Effector memory CD8-positive, alpha-beta T cell (primary cell): Measurements from ENCODE around the gene TAB2.

ENCODE experiments used
- ATAC-seq: fragments of 150-1000 bp; cut with Tn5 transposase; replicated peaks from 2 replicates; pipeline ENCODE4 v1.10.0; 2021; ENCODE audit warnings: mild to moderate bottlenecking, moderate library complexity
- DNase-seq, 3 experiments: peaks; one replicate each; pipeline ENCODE4 v3.0.0; 2021
- H3K27ac Mint-ChIP-seq, 2 donors: one replicate each; pipeline ENCODE4 v1.8.0; 2022; ENCODE audit warnings: mild to moderate bottlenecking in 2 of 2, mixed read lengths in 2 of 2, moderate library complexity in 2 of 2
- H3K27me3 Mint-ChIP-seq, 2 donors: one replicate each; pipeline ENCODE4 v1.8.0; 2022; ENCODE audit warnings: mixed read lengths in 2 of 2
- H3K36me3 Mint-ChIP-seq: one replicate; pipeline ENCODE4 v1.8.0; 2022; ENCODE audit warnings: mild to moderate bottlenecking, moderate library complexity, mixed read lengths; ENCODE audit not compliant: insufficient read depth
- H3K4me1 Mint-ChIP-seq, 2 donors: one replicate each; pipeline ENCODE4 v1.8.0; 2022; ENCODE audit warnings: low read depth in 2 of 2, mixed read lengths in 2 of 2
- H3K4me3 Mint-ChIP-seq, 2 donors: one replicate each; pipeline ENCODE4 v1.8.0; 2022; ENCODE audit warnings: mild to moderate bottlenecking in 2 of 2, mixed read lengths in 2 of 2, moderate library complexity in 2 of 2
- H3K9me3 Mint-ChIP-seq, 2 donors: one replicate each; pipeline ENCODE4 v1.8.0; 2022; ENCODE audit warnings: mixed read lengths in 2 of 2

TAB2 gene

GRCh38 chr6:149289966-149290365 is 27.5 kb upstream of the TAB2 start:
- DNase-seq, result no peak
- Mint-ChIP-seq H3K9me3 (no peaks in the 10 kb centered on the region), H3K4me3 (no peak overlapping the region), H3K27me3 (no peaks in the 10 kb centered on the region), H3K36me3 (no peaks in the 10 kb centered on the region), H3K4me1 (no peaks in the 10 kb centered on the region), H3K27ac (no peak overlapping the region)
- ATAC-seq, result no peak

GRCh38 chr6:149293244-149293643 is 24.3 kb upstream of the TAB2 start:
- Mint-ChIP-seq H3K4me1 (no peaks in the 10 kb centered on the region), H3K4me3 (no peak overlapping the region), H3K9me3 (no peaks in the 10 kb centered on the region), H3K27me3 (no peaks in the 10 kb centered on the region), H3K36me3 (no peaks in the 10 kb centered on the region), H3K27ac (no peak overlapping the region)
- DNase-seq (no peak), ATAC-seq (no peak)

GRCh38 chr6:149300563-149300962 is 16.9 kb upstream of the TAB2 start:
- H3K4me1 Mint-ChIP-seq, result no peaks in the 10 kb centered on the region
- H3K4me3 Mint-ChIP-seq, result no peak overlapping the region
- H3K27ac Mint-ChIP-seq, result no peak overlapping the region
- DNase-seq (no peak), ATAC-seq (no peak)
- H3K36me3 Mint-ChIP-seq, result no peaks in the 10 kb centered on the region
- H3K9me3 Mint-ChIP-seq, result no peaks in the 10 kb centered on the region
- no peaks in the 10 kb centered on the region for H3K27me3 Mint-ChIP-seq

- Mint-ChIP-seq H3K36me3 (no peaks in the 10 kb centered on the region), H3K4me3 (no peak overlapping the region), H3K27ac (no peak overlapping the region), H3K4me1 (no peaks in the 10 kb centered on the region), H3K27me3 (no peaks in the 10 kb centered on the region), H3K9me3 (no peaks in the 10 kb centered on the region)
- ATAC-seq, result no peak
- DNase-seq, result no peak
Observed at GRCh38 chr6:149302723-149303122, 14.8 kb upstream of the TAB2 start.

GRCh38 chr6:149303468-149303867 is 14.0 kb upstream of the TAB2 start:
- DNase-seq (no peak), ATAC-seq (no peak)
- no peaks in the 10 kb centered on the region for H3K27me3 Mint-ChIP-seq
- no peak overlapping the region for H3K4me3 Mint-ChIP-seq
- no peak overlapping the region for H3K27ac Mint-ChIP-seq
- no peaks in the 10 kb centered on the region for H3K36me3 Mint-ChIP-seq
- H3K4me1 Mint-ChIP-seq, result no peaks in the 10 kb centered on the region
- H3K9me3 Mint-ChIP-seq, result no peaks in the 10 kb centered on the region

GRCh38 chr6:149305372-149305771 is 12.1 kb upstream of the TAB2 start:
- DNase-seq, result no peak
- Mint-ChIP-seq H3K27ac (no peak overlapping the region), H3K27me3 (no peaks in the 10 kb centered on the region), H3K4me1 (no peaks in the 10 kb centered on the region), H3K36me3 (no peaks in the 10 kb centered on the region), H3K9me3 (no peaks in the 10 kb centered on the region), H3K4me3 (no peak overlapping the region)
- no peak for ATAC-seq

GRCh38 chr6:149306967-149307366 is 10.5 kb upstream of the TAB2 start:
- Mint-ChIP-seq H3K27me3 (no peaks in the 10 kb centered on the region), H3K4me3 (no peak overlapping the region), H3K36me3 (no peaks in the 10 kb centered on the region), H3K4me1 (no peaks in the 10 kb centered on the region), H3K27ac (no peak overlapping the region), H3K9me3 (no peaks in the 10 kb centered on the region)
- DNase-seq (no peak), ATAC-seq (no peak)

GRCh38 chr6:149311293-149311692 is 6.2 kb upstream of the TAB2 start:
- Mint-ChIP-seq H3K27ac (no peak overlapping the region), H3K4me3 (no peak overlapping the region)

GRCh38 chr6:149311766-149312165 is 5.7 kb upstream of the TAB2 start:
- Mint-ChIP-seq H3K27ac (no peak overlapping the region), H3K27me3 (no peaks in the 10 kb centered on the region), H3K4me1 (no peaks in the 10 kb centered on the region), H3K36me3 (peaks cover 5% of the 10 kb centered on the region), H3K4me3 (no peak overlapping the region), H3K9me3 (no peaks in the 10 kb centered on the region)
- ATAC-seq (no peak), DNase-seq (no peak)

More at GRCh38 chr6:149311293-149311692, 6.2 kb upstream of the TAB2 start:
- H3K9me3 Mint-ChIP-seq, result no peaks in the 10 kb centered on the region
- H3K27me3 Mint-ChIP-seq, result no peaks in the 10 kb centered on the region
- DNase-seq (no peak), ATAC-seq (no peak)
- H3K36me3 Mint-ChIP-seq, result peaks cover under 1% of the 10 kb centered on the region
- H3K4me1 Mint-ChIP-seq, result no peaks in the 10 kb centered on the region

- Mint-ChIP-seq H3K27me3 (no peaks in the 10 kb centered on the region), H3K4me1 (no peaks in the 10 kb centered on the region), H3K4me3 (no peak overlapping the region), H3K27ac (no peak overlapping the region), H3K9me3 (no peaks in the 10 kb centered on the region), H3K36me3 (peaks cover 5% of the 10 kb centered on the region)
- DNase-seq (no peak), ATAC-seq (no peak)
Observed at GRCh38 chr6:149313070-149313469, 4.4 kb upstream of the TAB2 start.

- Mint-ChIP-seq H3K4me3 (no peak overlapping the region), H3K27me3 (no peaks in the 10 kb centered on the region), H3K4me1 (peaks cover 5% of the 10 kb centered on the region in 2 donors), H3K36me3 (peaks cover 11% of the 10 kb centered on the region), H3K27ac (no peak overlapping the region), H3K9me3 (no peaks in the 10 kb centered on the region)
- ATAC-seq, result no peak
- DNase-seq, result no peak
Observed at GRCh38 chr6:149313861-149314260, 3.7 kb upstream of the TAB2 start.

- ATAC-seq (no peak), DNase-seq (no peak)
- no peak overlapping the region for H3K4me3 Mint-ChIP-seq
- H3K27ac Mint-ChIP-seq, result no peak overlapping the region
- H3K27me3 Mint-ChIP-seq, result no peaks in the 10 kb centered on the region
- peaks cover 14% of the 10 kb centered on the region for H3K36me3 Mint-ChIP-seq
- no peaks in the 10 kb centered on the region for H3K9me3 Mint-ChIP-seq
- H3K4me1 Mint-ChIP-seq, result peaks cover 8 to 10% of the 10 kb centered on the region in 2 donors
Observed at GRCh38 chr6:149314325-149314905, 3.1 kb upstream of the TAB2 start.

- DNase-seq, result no peak
Observed at GRCh38 chr6:149316108-149316727, 1.3 kb upstream of the TAB2 start.

GRCh38 chr6:149316740-149317643 is 520 bp upstream of the TAB2 start:
- DNase-seq, result peak; percentile 84 to 88 (median 84)

More at GRCh38 chr6:149316108-149316727, 1.3 kb upstream of the TAB2 start:
- H3K27me3 Mint-ChIP-seq, result no peaks in the 10 kb centered on the region
- no peak for ATAC-seq
- H3K4me1 Mint-ChIP-seq, result peaks cover 15 to 16% of the 10 kb centered on the region in 2 donors
- H3K9me3 Mint-ChIP-seq, result no peaks in the 10 kb centered on the region
- peaks cover 23% of the 10 kb centered on the region for H3K36me3 Mint-ChIP-seq
- H3K4me3 Mint-ChIP-seq, result peak overlapping the region; percentile 78 to 88
- H3K27ac Mint-ChIP-seq, result peak overlapping the region; percentile 74 to 88

More at GRCh38 chr6:149316740-149317643, 520 bp upstream of the TAB2 start:
- peak; percentile 75 for ATAC-seq
- H3K9me3 Mint-ChIP-seq, result no peaks in the 10 kb centered on the region
- no peaks in the 10 kb centered on the region for H3K27me3 Mint-ChIP-seq
- peak overlapping the region; percentile 74 to 88 for H3K27ac Mint-ChIP-seq
- peaks cover 25% of the 10 kb centered on the region for H3K36me3 Mint-ChIP-seq
- H3K4me1 Mint-ChIP-seq, result peaks cover 16 to 20% of the 10 kb centered on the region in 2 donors
- peak overlapping the region; percentile 78 to 88 for H3K4me3 Mint-ChIP-seq
